GM18867 (cell line): ENCODE measurements around the gene FYN.

Experiments used
- ATAC-seq: cut with Tn5 transposase; IDR thresholded peaks from one replicate; pipeline ENCODE4 v1.9.1; 2021; ENCODE audit warnings: mild to moderate bottlenecking, moderate library complexity; ENCODE audit not compliant: unreplicated experiment

Gene FYN

GRCh38 chr6:111713236-111713635 is 160.0 kb downstream of the FYN start:
- no peak for ATAC-seq

GRCh38 chr6:111711984-111712752 is 161.1 kb downstream of the FYN start:
- no peak for ATAC-seq

GRCh38 chr6:111711476-111711875 is 161.8 kb downstream of the FYN start:
- no peak for ATAC-seq

GRCh38 chr6:111710911-111711310 is 162.3 kb downstream of the FYN start:
- ATAC-seq: no peak

- no peak for ATAC-seq
Measured at GRCh38 chr6:111710439-111710838, 162.8 kb downstream of the FYN start.

GRCh38 chr6:111709615-111710398 is 163.4 kb downstream of the FYN start:
- ATAC-seq: peak; percentile 80

GRCh38 chr6:111709201-111709600 is 164.1 kb downstream of the FYN start:
- ATAC-seq: no peak

- no peak for ATAC-seq
Measured at GRCh38 chr6:111707773-111708172, 165.5 kb downstream of the FYN start.

GRCh38 chr6:111706841-111707391 is 166.3 kb downstream of the FYN start:
- no peak for ATAC-seq

- no peak for ATAC-seq
Measured at GRCh38 chr6:111703723-111704122, 169.5 kb downstream of the FYN start.

GRCh38 chr6:111702268-111702667 is 171.0 kb downstream of the FYN start:
- ATAC-seq: no peak

GRCh38 chr6:111701146-111701545 is 172.1 kb downstream of the FYN start:
- ATAC-seq: no peak

- ATAC-seq: no peak
Measured at GRCh38 chr6:111700135-111700690, 173.0 kb downstream of the FYN start.

- ATAC-seq: no peak
Measured at GRCh38 chr6:111699123-111699522, 174.1 kb downstream of the FYN start.

GRCh38 chr6:111696814-111697213 is 176.4 kb downstream of the FYN start:
- no peak for ATAC-seq

GRCh38 chr6:111692327-111693164 is 180.7 kb downstream of the FYN start:
- no peak for ATAC-seq

- no peak for ATAC-seq
Measured at GRCh38 chr6:111691345-111692225, 181.7 kb downstream of the FYN start.

GRCh38 chr6:111689946-111690345 is 183.3 kb downstream of the FYN start:
- ATAC-seq: no peak

GRCh38 chr6:111689419-111689818 is 183.8 kb downstream of the FYN start:
- no peak for ATAC-seq

- no peak for ATAC-seq
Measured at GRCh38 chr6:111688331-111688730, 184.9 kb downstream of the FYN start.
